ENCODE data around the gene PNMT.

The PNMT gene

GRCh38 chr17:39653662-39654331, 14.5 kb upstream of the PNMT start:
- DNase-seq: peak; percentile 46

GRCh38 chr17:39655105-39655504, 13.1 kb upstream of the PNMT start:
- no peak for DNase-seq

GRCh38 chr17:39658346-39658745, 9.9 kb upstream of the PNMT start:
- no peak for DNase-seq

GRCh38 chr17:39658760-39659159, 9.5 kb upstream of the PNMT start:
- no peak for DNase-seq

GRCh38 chr17:39659279-39660010, 8.8 kb upstream of the PNMT start:
- no peak for DNase-seq

GRCh38 chr17:39660011-39660360, 8.3 kb upstream of the PNMT start:
- no peak for DNase-seq

- DNase-seq: no peak
Measured at GRCh38 chr17:39660397-39661385, 7.6 kb upstream of the PNMT start.

GRCh38 chr17:39661744-39662541, 6.3 kb upstream of the PNMT start:
- DNase-seq: no peak

GRCh38 chr17:39662551-39663339, 5.5 kb upstream of the PNMT start:
- no peak for DNase-seq

- DNase-seq: no peak
Measured at GRCh38 chr17:39663340-39663687, 4.9 kb upstream of the PNMT start.

GRCh38 chr17:39663688-39664580, 4.3 kb upstream of the PNMT start:
- DNase-seq: no peak

GRCh38 chr17:39664581-39665561, 3.4 kb upstream of the PNMT start, which contains the start of gene TCAP:
Gene TCAP (plus strand): TSS chr17:39665349. CDS start chr17:39665360, 11 bp downstream.
- DNase-seq: no peak

- DNase-seq: no peak
Measured at GRCh38 chr17:39665642-39666224, 2.5 kb upstream of the PNMT start.

GRCh38 chr17:39666231-39666600, 2.0 kb upstream of the PNMT start:
- no peak for DNase-seq

GRCh38 chr17:39666601-39667261, 1.5 kb upstream of the PNMT start:
- no peak for DNase-seq

GRCh38 chr17:39667262-39667944, 850 bp upstream of the PNMT start:
- DNase-seq: no peak

- DNase-seq: no peak
Measured at GRCh38 chr17:39669897-39670735, 1.9 kb downstream of the PNMT start.

Data from fibroblast of skin of scalp (primary cell).